ENCODE measurements around the gene GPR146. TPM values are rescaled to one million over a fixed set of nuclear protein-coding genes. Genes with fewer than 3 reads are reported as not detected.

The GPR146 gene
- total and polyA plus RNA-seq, 9 of the 15 experiments (the other 6 are each of a cell fraction or from before 2014, with no cell fraction given), result 0.22 to 3.6 (median 0.64) TPM; not detected in 2

DNA sequence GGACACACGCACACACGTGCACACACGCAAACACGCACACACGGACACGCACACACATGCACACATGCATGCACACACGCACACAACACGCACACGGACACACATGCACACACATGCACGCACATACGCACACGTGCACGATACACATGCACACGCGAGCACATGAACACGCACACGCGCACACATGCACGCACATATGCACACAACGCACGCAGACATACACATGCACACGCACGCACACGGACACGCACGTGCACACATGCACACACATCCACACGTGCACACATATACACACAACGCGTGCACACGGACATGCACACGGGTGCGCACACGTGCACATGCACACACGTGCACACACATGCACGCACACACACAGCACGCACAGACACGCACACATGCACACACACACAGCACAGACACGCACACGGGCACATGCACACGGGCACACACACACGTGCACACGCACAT is 26.2 kb downstream of the GPR146 start (continued):
- no peak for TF ChIP-seq ZNF197 (CRISPR knock-in tag; IDR thresholded peaks at IDR 0.05; ENCODE audit: low read depth)

- H3K9ac ChIP-seq (ENCODE audit: insufficient read depth in 1 of 2, low read depth in 2 of 2, low read length in 2 of 2), result no peak overlapping the region
- intact Hi-C loops (cut with micrococcal nuclease), result no loop called here
- FAIRE-seq, result no peak
- H3K79me2 ChIP-seq (ENCODE audit: control insufficient read depth, insufficient read depth, low read length), result no peaks in the 10 kb centered on the region
- H3K27ac ChIP-seq (ENCODE audit: extremely low read depth, low read depth, low read length), result no peak overlapping the region
- no peaks in the 10 kb centered on the region for H4K20me1 ChIP-seq (replicated peaks; ENCODE audit: control insufficient read depth, insufficient read depth, low read length)
- no peak for ATAC-seq
- H3K9me3 ChIP-seq (replicated peaks; ENCODE audit: control insufficient read depth, insufficient read depth, low read depth, low read length), result peaks cover 3% of the 10 kb centered on the region; the same call in 1 of the 2 replicates
- CTCF ChIA-PET (ENCODE audit: low intra/inter-chr PET ratio), result no interaction called here
- BruUV-seq (replicated peaks), result no TSS peak
- DNase-seq (ENCODE audit: extremely low read depth in 1 of 4, low spot score in 3 of 4), result no peak
- no peak overlapping the region for H3K4me3 ChIP-seq
- no peaks in the 10 kb centered on the region for H3K9me1 ChIP-seq (ENCODE audit: control insufficient read depth, insufficient read depth, low read length)
- TF ChIP-seq NCOR1 (IDR thresholded peaks at IDR 0.05) (no peak), ATF2 (CRISPR knock-in tag; IDR thresholded peaks at IDR 0.05) (no peak), FOXP1 (CRISPR knock-in tag; IDR thresholded peaks at IDR 0.05) (no peak), BMI1 (IDR thresholded peaks at IDR 0.05; ENCODE audit: low read length) (no peak), ZNF449 (CRISPR knock-in tag; IDR thresholded peaks at IDR 0.05) (no peak)
- H2AFZ ChIP-seq (ENCODE audit: low read depth, low read length), result no peak overlapping the region
- H3K27me3 ChIP-seq (ENCODE audit: control insufficient read depth in 2 of 2, insufficient read depth in 2 of 2, low read length in 2 of 2), result no peaks in the 10 kb centered on the region; a peak in 1 of 5 replicates
- no peak overlapping the region for H3K4me2 ChIP-seq (ENCODE audit: insufficient read depth, low read length)
- POLR2A ChIA-PET, result no interaction called here
- in situ Hi-C loops (cut with MboI), result no loop called here
- WGBS (ENCODE audit: insufficient coverage, low coverage, missing lambda C conversion rate), result 96% methylated on average over 17 of the region's 19 CpGs
- no peaks in the 10 kb centered on the region for H3K36me3 ChIP-seq (ENCODE audit: control insufficient read depth, insufficient read depth, low read length)
- peaks cover 0 to 28% of the 10 kb centered on the region in 2 experiments; a peak in 2 of 5 replicates for H3K4me1 ChIP-seq (replicated peaks in 1 of 2; ENCODE audit: control insufficient read depth in 2 of 2, insufficient read depth in 2 of 2, low read length in 2 of 2)
Observed at GRCh38 chr7:1071731-1072254, 27.4 kb downstream of the GPR146 start.
